OCI-LY3 (cell line): ENCODE measurements around the gene CLCF1.

ENCODE experiments used
- EZH2phosphoT487 ChIP-seq: fragments of 200-600 bp; shearing (Covaris generic); IDR thresholded peaks from 2 replicates; pipeline ENCODE4 v1.6.1; 2018; ENCODE audit warnings: antibody characterized with exemption, mixed run types, low read depth
- TF ChIP-seq, protein P1 (sequence below): fragments of 200-600, 300-600 bp; sonication (generic); IDR thresholded peaks from 2 replicates; pipeline ENCODE4 v1.5.1; 2014; ENCODE audit warnings: antibody characterized with exemption, low read length, low read depth

DNA sequence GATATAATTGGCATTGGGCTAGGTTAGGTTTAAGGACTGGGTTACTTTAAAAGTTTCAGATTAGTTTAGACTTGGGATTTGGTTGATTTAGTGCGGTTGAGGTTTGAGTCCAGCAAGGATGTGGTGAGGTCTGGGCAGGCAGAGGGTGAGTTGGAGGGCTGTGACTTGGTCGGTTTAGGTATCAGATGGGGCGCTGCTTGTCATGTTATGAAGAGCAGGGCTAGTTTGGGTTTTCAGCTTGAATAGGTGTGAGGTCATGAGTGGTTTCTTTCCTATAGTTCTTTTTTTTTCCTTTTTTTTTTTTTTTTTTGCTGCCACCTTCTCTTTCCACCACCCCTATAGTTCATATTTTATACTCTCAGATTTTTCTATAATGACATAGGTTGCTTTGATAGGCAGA is 4.8 kb downstream of the CLCF1 start:
- TF ChIP-seq, protein P1, sequence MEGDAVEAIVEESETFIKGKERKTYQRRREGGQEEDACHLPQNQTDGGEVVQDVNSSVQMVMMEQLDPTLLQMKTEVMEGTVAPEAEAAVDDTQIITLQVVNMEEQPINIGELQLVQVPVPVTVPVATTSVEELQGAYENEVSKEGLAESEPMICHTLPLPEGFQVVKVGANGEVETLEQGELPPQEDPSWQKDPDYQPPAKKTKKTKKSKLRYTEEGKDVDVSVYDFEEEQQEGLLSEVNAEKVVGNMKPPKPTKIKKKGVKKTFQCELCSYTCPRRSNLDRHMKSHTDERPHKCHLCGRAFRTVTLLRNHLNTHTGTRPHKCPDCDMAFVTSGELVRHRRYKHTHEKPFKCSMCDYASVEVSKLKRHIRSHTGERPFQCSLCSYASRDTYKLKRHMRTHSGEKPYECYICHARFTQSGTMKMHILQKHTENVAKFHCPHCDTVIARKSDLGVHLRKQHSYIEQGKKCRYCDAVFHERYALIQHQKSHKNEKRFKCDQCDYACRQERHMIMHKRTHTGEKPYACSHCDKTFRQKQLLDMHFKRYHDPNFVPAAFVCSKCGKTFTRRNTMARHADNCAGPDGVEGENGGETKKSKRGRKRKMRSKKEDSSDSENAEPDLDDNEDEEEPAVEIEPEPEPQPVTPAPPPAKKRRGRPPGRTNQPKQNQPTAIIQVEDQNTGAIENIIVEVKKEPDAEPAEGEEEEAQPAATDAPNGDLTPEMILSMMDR, result no peak
- no peak for TF ChIP-seq EZH2phosphoT487
